GM20431 (cell line): ENCODE measurements around the gene ATF7IP2.

ENCODE experiments used
- in situ Hi-C: fragments of 300-500 bp; cut with MseI, MboI; formaldehyde crosslinking; loops from one replicate; pipeline ENCODE4 v1.15.0; 2020; ENCODE audit warnings: low sequenced_read_pairs; ENCODE audit not compliant: unreplicated experiment

ATF7IP2 gene

GRCh38 chr16:10530685-10531084, 144.8 kb downstream of the ATF7IP2 start:
- in situ Hi-C loops: no loop called here

- in situ Hi-C loops: no loop called here
Observed at GRCh38 chr16:10531582-10531981, 145.7 kb downstream of the ATF7IP2 start.
